Spleen (tissue), 3 donors: ENCODE measurements around the gene TEX22.

Source experiments
- POLR2A ChIP-seq, 3 donors: fragments of 450-650 bp; IDR thresholded peaks; one replicate each; pipeline ENCODE4 v1.5.1; 2017; ENCODE audit warnings: antibody characterized with exemption in 3 of 3, mild to moderate bottlenecking in 1 of 3
- POLR2AphosphoS5 ChIP-seq, 3 donors: sonication (generic); formaldehyde crosslinking; IDR thresholded peaks; one replicate each; pipeline ENCODE4 v1.5.1; 2017; ENCODE audit warnings: antibody characterized with exemption in 3 of 3

DNA sequence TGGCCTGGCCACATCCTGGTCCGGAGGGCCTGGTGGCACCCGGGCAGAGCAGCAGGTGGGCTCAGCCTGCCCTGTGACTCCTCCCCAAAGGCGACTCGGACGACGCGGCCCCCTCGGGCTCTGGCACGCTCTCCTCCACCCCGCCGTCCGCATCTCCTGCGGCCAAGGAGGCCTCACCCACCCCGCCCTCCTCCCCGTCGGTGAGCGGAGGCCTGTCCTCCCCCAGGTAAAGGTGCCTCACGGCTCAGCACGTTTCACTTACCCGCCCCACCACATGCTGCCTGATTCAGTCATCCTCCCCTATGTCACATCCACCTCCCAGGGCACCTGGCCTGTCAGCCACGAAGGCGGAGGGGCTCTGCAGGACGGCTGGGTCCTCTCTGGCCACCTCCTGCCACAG, 6.8 kb upstream of the TEX22 start:
- TF ChIP-seq POLR2AphosphoS5 (IDR thresholded peaks at IDR 0.05) = peak in 1 of 3 donors; percentile 7
- no peak for TF ChIP-seq POLR2A (IDR thresholded peaks at IDR 0.05)
